ENCODE results near the gene GYPC. TPM values are rescaled to one million over a fixed set of nuclear protein-coding genes. Genes with fewer than 3 reads are reported as not detected.

GYPC gene
- total and polyA plus RNA-seq, 2 of the 4 experiments (the other 2 are of a cell fraction) = 53.4 to 96.3 TPM

- Histone ChIP-seq H3K9me1 (ENCODE audit: insufficient read depth, low read length) (peaks cover 13% of the 10 kb centered on the region), H2BK120ac (ENCODE audit: low read depth, low read length) (no peak overlapping the region), H2BK15ac (ENCODE audit: low read depth, low read length) (no peak overlapping the region), H3K14ac (replicated peaks; ENCODE audit: low read depth, low read length) (no peak overlapping the region), H3K4me1 (ENCODE audit: control insufficient read depth, insufficient read depth, low read length) (no peaks in the 10 kb centered on the region), H4K91ac (ENCODE audit: insufficient read depth, low read depth, low read length) (no peak overlapping the region), H3K56ac (ENCODE audit: extremely low read depth, insufficient read depth, low read length) (no peak overlapping the region), H3K27me3 (ENCODE audit: control insufficient read depth, insufficient read depth, low read length) (no peaks in the 10 kb centered on the region), H3K4me3 (ENCODE audit: insufficient read depth, low read depth, low read length) (no peak overlapping the region), H3K27ac (ENCODE audit: insufficient read depth, low read length) (no peak overlapping the region), H2AK9ac (replicated peaks; ENCODE audit: low read depth, low read length, poor library complexity) (no peak overlapping the region), H4K20me1 (ENCODE audit: insufficient read depth, low read length) (peaks cover 17% of the 10 kb centered on the region; the same call in 1 of the 2 replicates), H2AK5ac (ENCODE audit: low read depth, low read length) (no peak overlapping the region), H3K4ac (ENCODE audit: low read depth, low read length) (no peak overlapping the region), H2BK20ac (ENCODE audit: low read depth, low read length) (no peak overlapping the region), H3K4me2 (ENCODE audit: low read depth, low read length) (no peak overlapping the region), H4K5ac (ENCODE audit: low read depth, low read length) (no peak overlapping the region), H3K36me3 (ENCODE audit: control insufficient read depth, insufficient read depth, low read length) (peaks cover 24% of the 10 kb centered on the region), H3K9ac (ENCODE audit: low read depth, low read length) (no peak overlapping the region), H2AFZ (replicated peaks; ENCODE audit: low read length, poor library complexity) (no peak overlapping the region), H4K8ac (ENCODE audit: low read depth in 2 of 2, low read length in 2 of 2) (no peak overlapping the region), H3K18ac (ENCODE audit: low read depth, low read length) (no peak overlapping the region), H3K23ac (ENCODE audit: low read depth, low read length) (no peak overlapping the region), H3K79me1 (ENCODE audit: low read depth in 1 of 2, low read length in 2 of 2) (peaks cover 14 to 39% of the 10 kb centered on the region in 2 experiments; a peak in 3 of 4 replicates), H3K9me3 (ENCODE audit: control insufficient read depth, insufficient read depth, low read length) (peaks cover 7% of the 10 kb centered on the region), H2BK5ac (ENCODE audit: low read depth, low read length, poor library complexity, severe bottlenecking) (no peak overlapping the region)
- TF ChIP-seq POLR2A (IDR thresholded peaks at IDR 0.05; ENCODE audit: low read depth, low read length) (no peak), MAFK (IDR thresholded peaks at IDR 0.05; ENCODE audit: low read depth, low read length) (no peak), RAD21 (IDR thresholded peaks at IDR 0.05; ENCODE audit: low read length) (no peak), FOS (IDR thresholded peaks at IDR 0.05; ENCODE audit: low read depth, low read length) (no peak), SMC3 (IDR thresholded peaks at IDR 0.05; ENCODE audit: low read depth, low read length) (no peak), CEBPB (IDR thresholded peaks at IDR 0.05; ENCODE audit: low read depth, low read length) (no peak), MXI1 (IDR thresholded peaks at IDR 0.05; ENCODE audit: borderline replicate concordance, low read depth, low read length) (no peak), CHD1 (IDR thresholded peaks at IDR 0.05; ENCODE audit: low read depth, low read length) (no peak), NFE2L2 (IDR thresholded peaks at IDR 0.05; ENCODE audit: low read depth, low read length) (no peak), RCOR1 (IDR thresholded peaks at IDR 0.05; ENCODE audit: insufficient replicate concordance, low read length) (no peak), MAZ (IDR thresholded peaks at IDR 0.05; ENCODE audit: borderline replicate concordance, low read depth, low read length) (no peak), BHLHE40 (IDR thresholded peaks at IDR 0.05; ENCODE audit: low read depth, low read length) (no peak), USF2 (IDR thresholded peaks at IDR 0.05; ENCODE audit: low read depth, low read length) (no peak)
- TF ChIP-seq, protein P1, sequence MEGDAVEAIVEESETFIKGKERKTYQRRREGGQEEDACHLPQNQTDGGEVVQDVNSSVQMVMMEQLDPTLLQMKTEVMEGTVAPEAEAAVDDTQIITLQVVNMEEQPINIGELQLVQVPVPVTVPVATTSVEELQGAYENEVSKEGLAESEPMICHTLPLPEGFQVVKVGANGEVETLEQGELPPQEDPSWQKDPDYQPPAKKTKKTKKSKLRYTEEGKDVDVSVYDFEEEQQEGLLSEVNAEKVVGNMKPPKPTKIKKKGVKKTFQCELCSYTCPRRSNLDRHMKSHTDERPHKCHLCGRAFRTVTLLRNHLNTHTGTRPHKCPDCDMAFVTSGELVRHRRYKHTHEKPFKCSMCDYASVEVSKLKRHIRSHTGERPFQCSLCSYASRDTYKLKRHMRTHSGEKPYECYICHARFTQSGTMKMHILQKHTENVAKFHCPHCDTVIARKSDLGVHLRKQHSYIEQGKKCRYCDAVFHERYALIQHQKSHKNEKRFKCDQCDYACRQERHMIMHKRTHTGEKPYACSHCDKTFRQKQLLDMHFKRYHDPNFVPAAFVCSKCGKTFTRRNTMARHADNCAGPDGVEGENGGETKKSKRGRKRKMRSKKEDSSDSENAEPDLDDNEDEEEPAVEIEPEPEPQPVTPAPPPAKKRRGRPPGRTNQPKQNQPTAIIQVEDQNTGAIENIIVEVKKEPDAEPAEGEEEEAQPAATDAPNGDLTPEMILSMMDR (conservative IDR thresholded peaks at IDR 0.05; ENCODE audit: low read depth, low read length) = no peak
- TF ChIP-seq, protein P2, sequence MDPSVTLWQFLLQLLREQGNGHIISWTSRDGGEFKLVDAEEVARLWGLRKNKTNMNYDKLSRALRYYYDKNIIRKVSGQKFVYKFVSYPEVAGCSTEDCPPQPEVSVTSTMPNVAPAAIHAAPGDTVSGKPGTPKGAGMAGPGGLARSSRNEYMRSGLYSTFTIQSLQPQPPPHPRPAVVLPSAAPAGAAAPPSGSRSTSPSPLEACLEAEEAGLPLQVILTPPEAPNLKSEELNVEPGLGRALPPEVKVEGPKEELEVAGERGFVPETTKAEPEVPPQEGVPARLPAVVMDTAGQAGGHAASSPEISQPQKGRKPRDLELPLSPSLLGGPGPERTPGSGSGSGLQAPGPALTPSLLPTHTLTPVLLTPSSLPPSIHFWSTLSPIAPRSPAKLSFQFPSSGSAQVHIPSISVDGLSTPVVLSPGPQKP (IDR thresholded peaks at IDR 0.05; ENCODE audit: borderline replicate concordance, low read depth, low read length) = no peak
- intact Hi-C loops (cut with micrococcal nuclease) (no loop called here), dilution Hi-C loops (cut with HindIII; ENCODE audit: low sequenced_read_pairs, unreplicated experiment) (no loop called here), in situ Hi-C loops (cut with MboI; ENCODE audit: low sequenced_read_pairs) (no loop called here)
- no TSS peak for BruUV-seq (replicated peaks)
- no peak for DNase-seq
- no peak for ATAC-seq (ENCODE audit: low read depth)
- WGBS, 2 experiments (ENCODE audit: extremely low coverage in 2 of 2, insufficient read length in 1 of 2) = no CpG with 5 or more reads among the region's 13 CpGs
- POLR2A ChIA-PET (ENCODE audit: unreplicated experiment) = no interaction called here
- CTCF ChIA-PET = no interaction called here
Measured at GRCh38 chr2:126678269-126679065, 22.5 kb downstream of the GYPC start.
